Activated CD8-positive, alpha-beta memory T cell treated with anti-CD3 and anti-CD28 coated beads for 4 hours (primary cell): ENCODE results near the gene EVC.
"Not testable (repeated sequence)": the region's sequence is repeated elsewhere in the genome, so short reads cannot be mapped to it uniquely, and the experiment has no call there.

Experiments used
- DNase-seq, 2 donors: peaks; one replicate each; pipeline ENCODE4 v3.0.0-alpha.2; 2020; ENCODE audit warnings: low read depth in 2 of 2

The EVC gene

DNA sequence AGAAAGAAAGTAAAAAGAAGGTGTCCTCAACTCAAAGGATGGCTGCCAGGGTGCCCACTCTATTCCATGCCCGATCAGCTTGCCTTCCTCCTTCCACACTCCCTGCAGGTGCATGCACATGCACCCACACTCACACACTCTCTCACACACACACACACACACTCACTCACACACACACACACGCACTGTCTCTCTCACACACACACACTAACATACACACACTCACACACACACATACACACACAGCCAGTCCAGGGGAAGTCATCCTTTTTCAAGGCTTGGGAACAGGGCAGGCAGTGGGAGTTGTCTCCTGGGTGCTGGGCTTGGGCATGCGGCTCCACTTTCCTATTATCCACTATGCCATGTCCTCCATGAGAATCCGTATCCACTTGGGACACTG is 131.5 kb downstream of the EVC start:
- DNase-seq: no peak

DNA sequence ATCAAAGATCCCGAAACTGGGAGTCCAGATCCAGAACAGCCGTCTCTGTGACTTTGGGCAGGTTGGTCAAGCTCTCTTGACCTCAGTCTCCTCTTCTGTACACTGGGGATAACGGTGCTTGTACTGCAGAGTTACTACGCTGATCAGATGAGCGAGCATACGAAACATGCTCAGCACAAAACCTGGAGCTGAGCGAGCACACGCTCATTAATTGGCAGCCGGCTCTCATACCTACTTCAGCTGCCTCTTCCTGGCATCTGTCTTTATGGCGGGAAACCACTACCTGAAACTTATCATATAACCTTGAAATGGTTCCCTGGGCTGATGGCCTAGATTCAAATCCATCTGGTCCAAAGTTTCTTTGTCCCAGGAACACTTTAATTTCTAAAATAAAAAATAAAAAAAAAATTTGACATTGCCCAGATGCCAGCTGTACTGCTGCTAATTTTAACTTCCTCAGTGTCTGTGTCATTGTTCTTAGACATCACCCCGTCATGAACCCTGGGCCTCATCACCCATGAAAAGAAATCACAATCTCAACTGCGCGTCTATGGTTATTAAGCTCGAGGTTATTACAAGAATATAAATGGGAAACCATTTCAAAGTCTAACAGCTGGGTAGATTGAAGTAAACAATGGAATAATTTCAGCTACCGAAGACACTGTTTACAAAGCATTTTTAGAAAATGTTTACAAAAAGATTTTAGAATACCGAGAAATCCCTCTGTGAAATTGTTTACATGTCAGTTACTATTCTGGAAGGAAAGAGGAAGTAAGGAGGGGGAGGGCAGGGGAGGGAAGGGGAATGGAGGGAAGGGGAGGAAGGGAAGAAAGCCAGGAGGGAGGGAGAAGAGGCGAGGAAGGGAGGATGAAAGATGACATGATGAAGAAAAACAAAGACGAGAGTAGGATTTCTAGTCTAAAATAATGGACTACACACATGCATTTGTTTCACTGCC is 132.9 kb downstream of the EVC start:
- no peak for DNase-seq

GRCh38 chr4:5845035-5845905 is 134.3 kb downstream of the EVC start:
- DNase-seq: no peak

DNA sequence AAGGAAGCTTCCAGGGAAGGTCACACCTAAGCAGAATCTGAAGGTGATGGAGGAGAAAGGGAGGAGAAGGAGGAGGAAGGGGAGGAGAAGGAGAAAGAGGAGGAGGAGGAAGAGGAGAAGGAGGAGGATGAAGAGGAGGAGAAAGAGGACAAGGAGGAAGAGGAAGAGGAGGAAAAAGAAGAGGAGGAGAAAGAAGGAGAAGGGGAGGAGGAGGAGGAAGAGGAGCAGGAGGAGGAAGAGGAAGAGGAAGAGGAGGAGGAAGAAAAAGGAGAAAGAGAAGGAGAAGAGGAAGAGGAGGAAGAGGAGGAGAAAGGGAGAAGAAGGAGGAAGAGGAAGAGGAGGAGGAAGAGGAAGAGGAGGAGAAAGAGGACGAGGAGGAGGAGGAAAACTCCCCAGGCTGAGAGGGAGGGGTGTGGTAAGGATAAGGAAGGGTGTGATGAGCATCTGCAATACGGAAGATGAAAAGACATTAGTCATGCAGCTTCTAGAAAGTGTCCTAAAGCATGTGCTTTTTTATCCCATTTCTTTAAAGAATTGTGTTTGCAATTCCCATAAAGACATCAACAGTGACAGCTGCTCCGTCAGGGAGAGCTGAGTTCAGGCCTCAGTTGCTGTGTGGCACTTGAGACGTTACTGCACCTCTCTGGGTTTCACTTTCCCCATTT is 140.8 kb downstream of the EVC start:
- DNase-seq: no peak

DNA sequence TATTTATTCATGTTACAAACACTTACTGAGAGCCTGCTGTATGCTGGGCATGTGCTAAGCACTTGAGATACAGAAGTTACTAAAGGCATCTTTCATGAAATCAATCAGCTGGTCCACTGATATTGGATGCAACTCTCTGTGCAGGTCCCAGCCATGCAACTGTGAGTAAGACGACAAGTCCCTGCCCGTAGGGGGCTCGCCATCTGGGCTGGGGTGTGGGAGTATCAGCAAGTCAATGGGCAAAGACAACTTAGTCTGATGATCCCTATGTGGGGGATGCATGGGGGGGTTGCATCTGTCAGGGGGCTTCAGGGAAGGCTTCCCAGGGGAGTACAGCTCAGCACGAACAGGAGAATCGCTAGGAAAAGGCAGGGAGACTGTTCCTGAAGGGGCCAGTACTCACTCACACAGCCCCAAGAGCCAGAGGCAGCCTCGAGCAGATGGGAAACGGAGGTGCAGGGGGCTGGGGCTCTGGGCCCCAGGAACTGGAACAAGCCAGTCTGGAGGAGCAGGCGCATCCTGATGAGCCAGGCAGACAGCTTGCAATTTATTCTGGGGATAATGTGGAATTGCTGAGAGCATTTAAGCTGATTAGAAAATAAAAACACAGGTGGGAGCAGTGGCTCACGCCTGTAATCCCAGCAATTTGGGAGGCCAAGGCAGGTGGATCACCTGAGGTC is 141.7 kb downstream of the EVC start:
- DNase-seq: no peak

DNA sequence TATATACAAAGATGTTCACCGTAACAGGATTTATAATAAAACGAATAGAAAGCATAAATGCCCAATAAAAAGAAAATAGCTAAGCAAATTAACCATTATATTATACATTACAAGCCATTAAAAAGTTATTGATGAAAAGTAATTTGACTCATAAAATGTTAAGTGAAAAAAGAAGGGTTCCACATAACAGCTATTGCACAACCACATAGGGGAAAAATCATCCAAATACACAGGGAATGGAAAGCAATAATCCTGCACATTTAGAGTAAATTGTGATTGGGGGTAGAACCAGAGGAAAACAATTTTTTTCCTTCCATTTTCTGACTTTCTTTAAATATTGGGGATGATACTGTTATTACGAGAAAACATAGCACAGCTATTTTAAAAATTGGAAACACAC is 143.9 kb downstream of the EVC start:
- DNase-seq: no peak

GRCh38 chr4:5856362-5856761 is 145.4 kb downstream of the EVC start:
- DNase-seq: not testable (repeated sequence)

DNA sequence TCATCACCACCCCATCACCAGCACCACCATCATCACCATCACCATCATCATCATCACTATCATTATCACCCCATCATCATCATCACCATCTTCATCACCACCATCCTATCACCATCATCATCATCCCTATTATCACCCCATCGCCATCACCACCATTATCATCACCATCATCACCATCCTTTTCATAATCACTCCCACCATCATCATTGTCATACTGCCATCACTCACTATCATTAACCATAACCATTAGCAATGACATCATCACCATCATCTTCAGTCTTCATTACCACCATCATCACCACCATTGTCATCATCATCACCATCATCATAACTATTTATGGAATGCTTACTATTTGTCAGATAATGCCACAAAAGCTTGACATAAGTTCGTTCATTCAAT is 146.2 kb downstream of the EVC start:
- no peak for DNase-seq

DNA sequence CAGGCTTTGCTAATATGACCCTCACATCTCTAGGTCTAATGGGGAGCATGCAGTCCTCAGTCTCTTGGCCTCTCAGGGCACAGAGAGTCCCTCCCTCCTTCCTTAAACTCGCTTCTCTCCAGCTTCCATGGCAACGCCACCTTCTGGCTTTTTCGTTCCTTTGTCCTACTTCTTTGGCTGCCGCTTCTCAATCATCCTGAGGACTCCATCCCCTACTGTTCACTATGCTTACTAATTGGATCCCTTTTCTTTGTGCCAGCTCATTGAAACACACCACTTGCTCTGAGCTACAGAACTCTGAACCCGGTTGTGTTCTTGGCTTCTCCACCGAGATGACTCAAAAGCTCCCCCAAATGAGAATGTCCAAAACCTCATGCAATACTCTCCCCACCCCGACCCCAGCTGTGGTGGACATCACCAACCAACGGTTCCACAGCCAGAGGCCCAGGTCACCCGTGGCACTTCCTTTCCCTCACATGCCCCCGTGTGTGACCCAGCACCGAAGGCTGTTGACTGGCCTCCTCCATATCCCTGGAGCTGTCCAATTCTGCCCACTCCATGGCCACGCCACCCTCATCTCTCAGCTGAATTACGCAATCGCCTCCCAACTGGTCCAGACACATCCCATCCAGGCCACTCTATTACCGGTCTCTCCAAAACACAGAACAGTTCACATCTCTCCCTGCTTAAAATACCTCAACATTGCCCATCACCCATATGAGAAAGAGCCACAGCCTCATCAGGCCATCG is 147.2 kb downstream of the EVC start:
- no peak for DNase-seq

GRCh38 chr4:5863461-5864113 is 152.6 kb downstream of the EVC start:
- DNase-seq: no peak
